GM19324 (cell line): ENCODE data around the gene INHA.

Source experiments
- ATAC-seq: cut with Tn5 transposase; IDR thresholded peaks from one replicate; pipeline ENCODE4 v1.9.1; 2021; ENCODE audit warnings: mild to moderate bottlenecking, moderate library complexity; ENCODE audit not compliant: unreplicated experiment, low FRiP score

INHA gene

DNA sequence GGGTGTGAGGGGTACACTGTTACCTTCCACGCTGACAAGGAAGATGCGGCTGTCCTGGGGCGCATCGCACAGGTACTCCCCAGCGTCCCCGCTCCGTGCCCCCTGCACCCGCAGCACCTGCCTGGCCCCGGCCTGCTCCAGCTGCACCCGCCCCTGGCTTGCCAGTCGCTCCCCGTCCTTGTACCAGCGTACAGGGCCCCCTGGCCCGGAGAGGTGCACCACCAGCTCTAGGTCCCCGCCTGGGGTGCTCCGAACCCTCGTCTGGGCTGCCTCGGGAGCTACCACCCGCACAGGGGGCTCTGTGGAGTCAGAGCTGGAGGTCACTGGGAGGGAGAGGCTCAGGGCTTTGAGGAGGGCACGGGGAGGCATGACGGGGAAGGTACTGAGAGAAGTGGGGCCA, 14.8 kb upstream of the INHA start:
- ATAC-seq = no peak

DNA sequence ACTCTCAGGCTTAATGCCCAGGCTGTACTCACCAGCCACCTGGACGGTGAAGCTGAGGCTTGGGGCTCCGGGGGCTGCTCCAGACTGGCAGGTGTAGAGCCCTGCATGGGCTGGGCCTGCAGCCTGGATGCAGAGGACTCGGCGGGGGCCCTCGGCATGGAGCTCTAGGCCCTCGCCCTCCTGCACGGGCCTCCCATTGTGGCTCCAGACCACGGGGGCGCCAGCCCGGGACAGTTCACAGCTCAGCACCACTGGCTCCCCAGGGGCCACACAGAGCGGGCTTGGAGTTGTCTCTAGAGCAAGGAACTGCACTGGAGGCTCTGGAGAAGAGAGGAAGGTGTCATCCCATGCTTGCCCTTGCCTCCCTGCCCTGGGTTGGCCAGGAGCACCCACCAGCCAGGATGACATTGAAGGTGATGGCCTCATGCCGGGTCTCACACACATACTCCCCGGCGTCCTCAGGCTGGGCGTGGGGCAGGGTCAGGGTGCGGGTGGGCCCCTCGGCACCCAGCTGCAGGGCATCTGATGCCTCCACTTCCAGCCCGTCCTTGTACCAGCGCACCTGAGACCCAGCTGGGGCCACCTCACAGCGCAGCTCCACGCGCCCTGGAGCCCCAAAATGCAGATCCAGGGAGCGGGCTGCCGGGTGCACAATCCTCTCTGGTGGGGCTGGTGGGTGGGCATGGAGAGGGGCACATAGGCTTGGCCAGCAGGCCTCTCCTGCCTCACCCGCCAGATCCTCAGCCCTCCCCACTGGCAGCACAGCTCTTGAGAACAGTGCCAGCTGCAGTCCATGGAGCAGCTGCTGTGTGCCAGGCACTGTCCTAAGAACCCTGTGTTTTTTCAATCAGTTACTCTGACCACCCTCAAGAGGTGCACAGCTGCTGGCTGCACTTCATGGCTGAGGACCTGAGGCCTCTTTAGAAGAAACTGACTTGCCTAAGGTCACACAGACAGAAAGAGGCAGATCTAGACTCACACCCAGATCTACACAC, 14.0 kb upstream of the INHA start:
- no peak for ATAC-seq

- no peak for ATAC-seq
These were observed 12.8 kb upstream of the INHA start for GRCh38 chr2:219559156-219559915.

DNA sequence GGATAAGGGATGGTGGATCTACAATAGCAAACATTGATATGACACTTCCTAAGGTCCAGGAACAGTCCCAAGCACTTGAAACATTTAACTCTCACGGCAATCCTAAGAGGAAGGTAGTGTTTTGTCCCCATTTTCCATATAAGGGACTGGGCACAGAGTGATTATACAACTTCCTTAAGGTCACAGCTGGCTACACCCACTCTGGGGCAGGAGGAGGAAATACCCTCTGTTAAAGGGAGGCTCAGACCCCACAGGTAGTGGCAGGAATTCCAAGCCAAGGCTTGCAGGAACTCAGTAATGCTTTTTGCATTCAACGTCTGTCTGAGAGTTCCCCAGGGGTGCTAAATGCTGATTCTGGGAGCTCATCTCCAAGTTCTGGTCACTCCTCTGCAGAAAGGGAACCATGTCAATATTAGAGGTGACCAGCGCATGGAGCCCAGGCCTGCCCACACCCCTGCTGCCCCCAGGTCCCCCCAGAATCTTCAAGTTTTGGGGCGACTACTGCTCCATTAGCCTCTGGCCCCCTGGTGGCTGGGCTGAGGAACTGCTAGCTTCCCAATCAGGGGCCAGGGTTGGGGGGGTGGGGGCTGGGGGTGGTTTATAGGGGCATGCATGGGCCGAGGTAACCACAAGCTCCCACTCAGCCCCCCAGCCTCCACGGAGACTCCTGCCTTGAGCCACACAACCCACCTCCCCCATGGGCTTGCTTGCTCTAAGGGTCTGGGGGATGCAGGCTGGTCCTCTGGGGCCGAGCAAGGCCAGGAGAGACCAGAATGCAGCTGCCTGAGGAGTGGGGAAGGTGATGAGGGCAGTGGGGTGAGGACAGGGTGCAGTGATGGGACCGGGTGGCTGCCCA, 11.8 kb upstream of the INHA start:
- ATAC-seq = no peak

- ATAC-seq = no peak
These were observed 11.3 kb upstream of the INHA start for GRCh38 chr2:219560893-219561178.

- no peak for ATAC-seq
These were observed 10.7 kb upstream of the INHA start for GRCh38 chr2:219561179-219562048.

DNA sequence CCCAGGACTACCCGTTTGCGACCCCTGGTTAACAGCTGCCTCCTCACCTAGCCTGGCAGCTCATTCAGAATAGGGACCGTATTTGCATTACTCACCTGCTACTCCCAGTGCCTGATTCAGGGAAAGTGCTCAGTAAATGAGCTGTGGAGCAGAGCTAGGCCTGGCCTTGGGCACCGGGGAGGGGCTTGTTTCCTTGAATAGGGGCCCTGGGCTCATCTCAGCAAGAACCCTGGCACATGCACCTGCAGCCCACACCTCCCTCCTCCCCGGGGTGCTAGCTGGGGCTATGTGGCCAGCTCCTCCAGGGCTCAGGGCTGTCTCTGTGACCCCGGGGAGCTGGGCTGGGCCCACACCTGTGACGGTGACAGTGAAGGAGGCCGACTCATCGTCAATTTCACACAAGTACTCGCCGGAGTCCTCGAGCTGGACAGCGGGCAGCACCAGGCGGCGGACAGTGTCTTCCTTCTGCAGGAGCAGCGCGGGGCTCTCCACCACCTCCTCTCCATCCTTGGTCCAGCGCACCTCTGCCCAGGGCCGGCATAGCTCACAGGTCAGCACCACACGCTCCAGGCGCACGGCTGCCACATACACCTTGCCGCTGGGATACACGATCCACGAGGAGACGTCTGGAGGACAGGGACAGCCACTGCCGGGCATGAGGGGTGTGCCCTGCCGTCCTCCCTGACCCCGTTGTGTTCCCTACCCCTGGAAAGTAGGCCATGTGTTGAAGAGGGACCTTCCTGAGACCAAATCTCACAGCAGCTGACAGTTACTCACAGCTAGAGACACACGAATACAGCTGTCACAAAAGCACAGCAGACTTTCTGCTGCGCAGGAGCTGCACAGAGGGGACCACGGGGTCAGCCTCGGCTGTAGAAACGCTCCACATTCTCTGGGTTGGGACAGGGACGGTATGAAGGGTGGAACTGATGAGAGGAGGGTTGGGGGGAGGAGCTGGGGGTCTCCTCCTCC, 9.8 kb upstream of the INHA start:
- ATAC-seq = no peak

DNA sequence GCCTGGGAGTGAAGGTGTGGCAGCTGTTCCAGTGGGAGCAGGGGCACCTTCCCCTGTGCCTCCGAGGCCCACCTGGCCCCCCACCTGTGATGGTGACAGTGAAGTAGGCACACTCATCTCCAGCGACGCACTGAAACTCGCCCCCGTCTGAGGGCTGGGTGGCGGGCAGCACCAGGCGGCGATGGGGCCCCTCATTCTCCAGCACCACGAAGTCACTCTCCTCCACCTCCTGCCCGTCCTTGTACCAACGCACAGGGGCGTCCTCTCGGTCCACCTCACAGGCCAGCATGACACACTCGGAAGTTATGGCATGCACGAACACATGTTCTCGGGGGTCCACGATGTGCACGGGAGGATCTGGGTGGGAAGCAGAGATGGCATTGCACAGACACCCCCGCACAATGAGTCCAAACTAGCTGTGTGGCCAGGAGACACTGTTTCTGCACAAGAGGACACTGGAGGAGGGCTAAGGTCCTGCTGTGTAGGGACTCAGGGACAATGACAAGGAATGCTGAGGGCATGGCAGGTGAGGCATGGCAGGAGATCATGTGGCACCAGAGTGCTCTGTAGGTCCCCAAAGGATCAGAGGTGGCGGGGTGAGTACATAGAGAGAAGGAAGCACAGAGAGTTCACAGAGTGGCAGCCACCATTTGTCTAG, 8.7 kb upstream of the INHA start:
- ATAC-seq = no peak

GRCh38 chr2:219565130-219566080, 6.7 kb upstream of the INHA start:
- ATAC-seq = no peak

- ATAC-seq = no peak
These were observed 5.5 kb upstream of the INHA start for GRCh38 chr2:219566640-219567039.

DNA sequence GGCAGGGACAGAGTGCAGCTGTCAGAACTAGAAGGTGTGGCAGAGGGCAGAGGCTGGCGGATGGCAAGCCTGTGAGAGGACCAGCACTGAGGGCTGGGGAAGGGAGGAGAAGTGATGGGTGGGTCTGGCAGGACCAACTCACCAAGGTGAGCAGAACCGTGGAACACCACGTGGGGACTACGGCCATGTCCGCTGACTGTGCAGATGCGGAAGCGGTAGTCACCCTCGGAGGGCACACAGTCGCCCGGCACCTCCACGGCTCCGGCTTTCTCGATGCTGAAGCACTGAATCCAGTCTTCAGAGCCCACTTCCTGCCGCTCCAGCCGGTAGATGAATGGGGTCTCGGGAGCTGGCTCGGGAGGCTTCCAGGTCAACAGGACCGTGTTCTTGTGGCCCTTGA, 5.0 kb upstream of the INHA start:
- no peak for ATAC-seq

GRCh38 chr2:219567791-219568361, 4.2 kb upstream of the INHA start:
- ATAC-seq = no peak

- no peak for ATAC-seq
These were observed 3.1 kb upstream of the INHA start for GRCh38 chr2:219569041-219569440.

- no peak for ATAC-seq
These were observed 2.5 kb upstream of the INHA start for GRCh38 chr2:219569635-219570034.

DNA sequence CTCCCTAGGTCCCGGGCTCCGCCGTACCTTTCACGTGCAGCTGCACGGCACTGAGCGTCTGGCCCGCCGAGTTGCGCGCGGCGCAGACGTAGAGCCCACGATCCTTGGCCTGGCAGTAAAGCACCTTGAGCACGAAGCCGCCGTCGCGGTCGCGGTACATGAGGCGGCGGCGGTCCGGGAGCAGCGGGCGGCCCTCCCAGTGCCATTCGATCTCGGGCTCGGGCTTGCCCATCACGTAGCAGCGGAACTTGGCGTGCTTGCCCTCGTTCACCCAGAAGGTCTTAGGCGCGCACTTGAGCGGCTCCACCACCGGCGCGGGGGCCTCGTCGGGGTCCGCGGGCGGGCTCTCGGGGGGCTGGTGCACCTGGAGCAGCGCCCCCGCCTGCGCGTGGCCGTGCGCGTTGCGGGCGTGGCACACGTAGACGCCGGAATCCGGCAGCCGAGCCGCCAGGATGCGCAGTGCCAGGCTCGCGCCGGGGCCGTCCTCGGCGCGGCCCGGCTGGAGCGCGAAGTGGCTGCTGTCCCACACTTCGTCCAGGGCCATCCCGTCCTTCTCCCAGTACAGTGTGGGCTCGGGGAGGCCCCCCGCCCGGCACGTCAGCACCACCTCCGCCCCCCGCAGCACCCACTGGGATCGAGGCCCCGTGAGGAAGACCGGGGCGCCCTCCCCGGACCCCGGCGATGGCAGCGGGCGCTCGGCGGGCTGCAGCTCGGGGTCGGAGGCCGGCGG, 1.8 kb upstream of the INHA start:
- no peak for ATAC-seq

GRCh38 chr2:219570924-219571310, 1.2 kb upstream of the INHA start:
- no peak for ATAC-seq
